ENCODE measurements around the gene COL20A1.

COL20A1 gene

DNA sequence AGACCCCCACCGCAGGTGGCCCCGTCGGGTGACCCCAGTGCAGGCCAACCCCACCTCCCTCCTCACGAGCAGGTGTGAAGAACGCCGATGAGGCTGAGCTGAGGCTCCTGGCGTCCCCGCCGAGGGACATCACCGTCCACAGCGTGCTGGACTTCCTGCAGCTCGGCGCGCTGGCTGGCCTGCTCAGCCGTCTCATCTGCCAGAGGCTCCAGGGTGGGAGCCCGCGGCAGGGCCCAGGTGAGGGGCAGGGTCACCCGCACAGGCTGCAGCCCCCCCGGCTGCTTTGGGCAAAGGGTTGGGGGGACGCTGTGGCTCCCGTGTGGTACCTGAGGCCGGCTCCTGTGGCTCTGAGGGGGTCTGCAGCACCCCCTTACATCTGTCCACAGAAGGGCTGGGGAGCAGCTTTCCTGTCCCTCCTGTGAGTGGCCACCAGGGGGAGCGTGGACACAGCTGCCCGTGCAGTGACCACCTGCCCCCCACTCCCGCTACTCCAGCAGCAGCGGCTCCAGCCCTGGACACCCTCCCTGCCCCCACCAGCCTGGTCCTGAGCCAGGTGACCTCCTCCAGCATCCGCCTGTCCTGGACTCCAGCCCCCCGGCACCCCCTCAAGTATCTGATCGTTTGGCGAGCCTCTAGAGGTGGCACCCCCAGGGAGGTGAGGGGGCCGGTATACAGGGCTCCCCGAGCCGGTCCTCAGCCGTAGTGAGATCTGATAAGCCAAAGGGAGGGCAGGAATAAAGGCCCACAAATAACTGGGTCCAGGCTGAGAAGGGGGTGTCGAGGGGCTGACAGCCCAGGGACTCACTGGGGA lies 16.5 kb downstream of the COL20A1 start:
- FAIRE-seq: no peak

DNA sequence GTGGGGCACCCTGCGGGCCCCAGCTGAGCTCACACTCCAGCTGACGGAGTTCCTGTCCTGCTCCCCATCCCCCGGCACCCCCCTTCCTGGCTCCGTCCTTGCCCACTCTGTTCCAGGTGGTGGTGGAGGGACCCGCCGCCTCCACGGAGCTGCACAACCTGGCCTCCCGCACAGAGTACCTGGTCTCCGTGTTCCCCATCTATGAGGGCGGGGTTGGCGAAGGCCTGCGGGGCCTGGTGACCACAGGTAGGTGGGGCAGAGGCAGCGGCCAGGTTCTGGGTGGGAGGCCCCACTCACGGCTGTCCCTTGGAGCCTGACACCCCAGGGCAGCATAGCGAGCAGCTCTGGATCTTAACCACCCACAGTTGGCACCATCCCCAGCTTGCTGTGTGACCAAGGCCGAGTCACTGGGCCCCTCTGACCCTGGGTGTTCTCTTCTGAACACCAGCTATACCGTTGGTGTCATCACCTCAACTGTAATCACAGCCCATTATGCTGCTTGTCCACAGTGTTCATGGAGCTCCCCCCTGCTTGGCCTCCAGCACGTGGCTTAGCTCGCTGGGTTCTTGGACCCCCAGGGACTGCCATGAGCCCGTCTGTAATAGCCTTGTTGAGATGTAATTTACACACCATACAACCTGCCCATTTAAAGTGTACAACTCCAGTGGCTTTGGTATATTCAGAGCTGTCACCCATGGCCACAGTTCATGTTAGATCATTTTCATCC lies 17.4 kb downstream of the COL20A1 start:
- no peak for FAIRE-seq

DNA sequence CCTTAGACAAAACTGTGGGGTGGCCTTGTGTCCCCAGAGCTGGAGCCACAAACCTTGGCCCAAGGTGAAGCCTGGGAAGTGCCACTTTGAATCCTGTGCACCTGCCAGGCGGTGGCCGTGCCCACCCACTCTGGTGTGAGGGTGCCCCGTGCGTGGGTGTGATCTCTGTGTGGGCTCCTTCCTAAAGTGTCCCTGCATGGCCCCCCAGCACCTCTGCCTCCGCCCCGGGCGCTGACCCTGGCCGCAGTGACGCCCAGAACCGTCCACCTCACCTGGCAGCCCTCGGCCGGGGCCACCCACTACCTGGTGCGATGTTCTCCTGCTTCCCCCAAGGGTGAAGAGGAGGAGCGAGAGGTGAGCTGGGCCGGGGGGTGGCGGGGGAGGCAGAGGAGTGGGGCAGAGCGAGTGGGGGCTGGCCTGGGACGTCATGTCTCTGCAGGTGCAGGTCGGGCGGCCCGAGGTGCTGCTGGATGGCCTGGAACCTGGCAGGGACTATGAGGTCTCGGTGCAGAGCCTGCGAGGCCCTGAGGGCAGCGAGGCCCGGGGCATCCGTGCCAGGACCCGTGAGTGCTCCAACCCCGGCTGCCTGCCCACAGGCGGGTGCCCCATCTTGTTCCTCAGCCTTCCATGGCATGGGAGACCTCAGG lies 18.3 kb downstream of the COL20A1 start:
- no peak for FAIRE-seq

DNA sequence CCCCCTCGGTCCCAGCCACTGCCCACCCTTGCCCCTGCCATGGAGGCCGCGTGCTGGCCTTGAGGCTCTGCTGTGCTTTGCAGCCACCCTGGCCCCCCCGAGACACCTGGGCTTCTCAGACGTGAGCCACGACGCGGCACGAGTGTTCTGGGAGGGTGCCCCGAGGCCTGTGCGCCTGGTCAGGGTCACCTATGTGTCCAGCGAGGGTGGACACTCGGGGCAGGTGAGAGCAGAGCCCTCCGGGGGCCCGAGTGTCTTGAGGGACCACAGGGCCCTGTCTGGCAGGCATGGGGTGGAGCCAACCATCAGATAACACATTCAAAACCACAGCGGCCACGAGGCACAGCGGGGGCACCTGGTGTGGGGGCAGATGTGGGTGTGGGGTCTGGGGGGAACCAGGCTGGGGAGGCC lies 18.9 kb downstream of the COL20A1 start:
- FAIRE-seq: no peak

DNA sequence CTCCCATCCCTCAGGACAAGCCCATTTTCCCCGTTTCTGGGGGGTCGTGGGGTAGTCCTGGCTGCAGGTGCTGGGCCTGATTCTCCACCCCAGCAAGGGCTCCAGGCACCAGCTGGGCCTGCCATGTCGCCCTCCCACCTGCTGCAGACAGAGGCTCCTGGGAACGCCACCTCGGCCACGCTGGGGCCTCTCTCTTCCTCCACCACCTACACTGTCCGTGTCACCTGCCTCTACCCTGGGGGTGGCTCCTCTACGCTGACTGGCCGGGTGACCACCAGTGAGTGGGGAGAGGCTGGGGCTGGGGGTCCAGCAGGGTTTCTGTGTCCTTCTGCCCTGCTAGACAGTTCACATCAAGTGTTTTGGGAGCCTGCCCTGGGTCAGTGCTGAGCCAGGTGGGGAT lies 19.3 kb downstream of the COL20A1 start:
- FAIRE-seq: no peak

DNA sequence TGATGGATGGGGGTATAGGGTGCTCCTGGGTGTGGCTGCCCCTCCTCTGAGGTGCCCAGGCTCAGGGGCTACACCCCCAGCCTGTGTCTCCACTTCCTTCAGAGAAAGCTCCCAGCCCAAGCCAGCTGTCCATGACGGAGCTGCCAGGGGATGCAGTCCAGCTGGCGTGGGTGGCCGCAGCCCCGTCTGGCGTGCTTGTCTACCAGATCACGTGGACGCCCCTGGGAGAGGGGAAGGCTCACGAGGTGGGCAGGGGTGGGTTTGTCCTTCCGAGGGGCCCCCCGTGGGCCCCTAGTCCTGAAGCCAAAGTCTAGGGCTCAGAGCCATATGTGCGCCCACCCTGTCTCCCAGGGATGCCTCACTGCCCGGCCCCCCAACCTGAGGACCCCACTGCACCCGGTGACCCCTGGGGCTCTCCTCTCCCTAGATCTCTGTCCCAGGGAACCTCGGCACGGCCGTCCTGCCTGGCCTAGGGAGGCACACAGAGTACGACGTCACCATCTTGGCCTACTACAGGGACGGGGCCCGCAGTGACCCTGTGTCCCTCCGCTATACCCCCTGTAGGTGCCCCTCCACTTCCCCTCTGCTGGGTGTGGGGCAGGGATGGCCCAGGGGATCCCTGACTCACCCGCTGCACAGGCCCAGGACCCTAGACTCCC lies 19.8 kb downstream of the COL20A1 start:
- no peak for FAIRE-seq

DNA sequence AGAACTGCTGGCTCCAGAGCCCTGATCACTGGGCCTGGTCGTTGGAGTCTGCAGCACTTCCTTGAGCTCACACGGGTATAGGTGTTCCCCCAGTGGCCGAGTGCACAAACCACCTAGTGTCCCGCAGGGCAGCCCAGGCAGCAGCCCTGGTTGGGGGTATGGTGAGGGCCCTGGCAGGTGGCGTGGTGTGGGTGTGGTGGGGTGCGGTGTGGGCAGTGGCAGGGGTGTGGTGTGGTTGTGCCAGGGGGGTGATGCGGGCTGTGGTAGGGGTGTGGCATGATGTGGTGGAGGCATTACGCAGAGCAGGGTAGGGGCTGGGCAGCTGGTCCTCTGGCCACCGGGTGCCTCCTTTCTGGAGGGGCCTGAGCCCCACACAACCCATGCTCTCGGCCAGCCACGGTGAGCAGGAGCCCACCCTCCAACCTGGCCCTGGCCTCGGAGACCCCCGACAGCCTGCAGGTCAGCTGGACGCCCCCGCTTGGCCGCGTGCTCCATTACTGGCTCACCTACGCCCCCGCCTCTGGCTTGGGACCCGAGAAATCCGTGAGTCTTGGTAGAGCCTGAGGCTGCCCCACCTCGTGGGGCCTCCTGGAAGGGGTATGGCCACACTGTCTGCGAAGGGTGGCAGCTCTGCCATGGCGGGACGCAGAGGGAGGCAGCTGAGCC lies 20.5 kb downstream of the COL20A1 start:
- no peak for FAIRE-seq

DNA sequence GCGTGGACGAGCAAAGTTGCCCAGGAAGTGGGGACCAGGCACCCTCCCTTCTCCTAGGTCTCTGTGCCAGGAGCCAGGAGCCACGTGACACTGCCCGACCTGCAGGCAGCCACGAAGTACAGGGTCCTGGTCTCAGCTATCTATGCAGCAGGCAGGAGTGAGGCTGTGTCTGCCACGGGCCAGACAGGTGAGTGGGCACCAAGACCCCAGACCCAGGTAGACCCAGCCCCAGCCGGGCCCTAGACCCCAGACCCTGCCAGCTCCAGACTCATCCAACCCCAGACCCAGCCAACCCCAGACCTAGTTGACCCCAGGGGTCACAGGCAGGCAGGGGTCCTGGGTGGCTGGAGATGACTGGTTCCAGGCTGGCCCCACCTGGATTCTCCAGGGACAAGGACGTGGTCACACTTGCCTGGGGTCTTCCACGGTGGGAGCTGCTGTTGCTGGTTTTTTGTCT lies 21.1 kb downstream of the COL20A1 start:
- FAIRE-seq: no peak

DNA sequence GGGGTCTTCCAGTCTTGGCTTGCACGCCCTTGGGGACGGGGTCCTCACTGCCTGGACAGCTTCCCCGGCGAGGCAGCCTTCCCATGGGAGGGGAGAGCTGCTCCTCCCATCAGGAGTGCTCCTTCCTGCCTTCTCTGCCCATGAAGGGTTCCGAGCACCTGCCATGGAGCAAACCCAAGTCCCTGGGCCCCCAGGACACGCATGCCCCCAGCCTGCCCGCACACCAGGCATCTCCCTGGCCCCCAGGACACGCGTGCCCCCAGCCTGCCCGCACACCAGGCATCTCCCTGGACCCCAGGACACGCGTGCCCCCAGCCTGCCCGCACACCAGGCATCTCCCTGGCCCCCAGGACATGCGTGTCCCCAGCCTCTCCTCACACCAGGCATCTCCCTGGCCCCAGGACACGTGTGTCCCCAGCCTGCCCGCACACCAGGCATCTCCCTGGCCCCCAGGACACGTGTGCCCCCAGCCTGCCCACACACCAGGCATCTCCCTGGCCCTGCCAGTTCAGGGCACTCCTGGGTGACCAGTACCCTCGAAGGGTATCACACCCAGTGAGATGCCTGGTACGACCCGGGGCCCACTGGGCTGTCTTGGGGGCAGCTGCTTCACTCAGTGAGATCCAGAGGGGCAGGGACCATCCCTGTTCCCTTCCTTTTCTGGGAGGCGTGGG lies 21.7 kb downstream of the COL20A1 start:
- FAIRE-seq: no peak

DNA sequence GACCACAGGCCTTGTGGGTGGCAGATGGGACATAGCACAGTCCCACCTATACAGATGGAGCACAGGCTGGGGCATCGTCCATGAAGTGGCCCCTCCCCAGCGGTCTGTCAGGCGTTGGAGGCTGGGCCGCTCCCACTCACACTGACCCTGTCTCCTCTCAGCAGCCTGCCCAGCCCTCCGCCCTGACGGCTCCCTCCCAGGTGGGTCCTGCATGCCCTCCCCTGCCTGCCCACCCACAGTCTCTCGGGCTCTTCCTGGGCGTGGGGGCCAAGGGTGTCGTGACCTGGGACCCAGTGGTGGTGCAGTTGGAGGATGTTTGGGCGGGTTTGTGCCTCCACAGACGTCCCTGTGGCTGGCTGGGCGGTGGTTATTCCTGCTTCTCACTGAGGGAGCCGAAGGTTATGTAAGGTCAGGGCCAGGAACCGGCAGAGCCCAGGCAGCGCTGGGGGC lies 22.3 kb downstream of the COL20A1 start:
- FAIRE-seq: no peak

DNA sequence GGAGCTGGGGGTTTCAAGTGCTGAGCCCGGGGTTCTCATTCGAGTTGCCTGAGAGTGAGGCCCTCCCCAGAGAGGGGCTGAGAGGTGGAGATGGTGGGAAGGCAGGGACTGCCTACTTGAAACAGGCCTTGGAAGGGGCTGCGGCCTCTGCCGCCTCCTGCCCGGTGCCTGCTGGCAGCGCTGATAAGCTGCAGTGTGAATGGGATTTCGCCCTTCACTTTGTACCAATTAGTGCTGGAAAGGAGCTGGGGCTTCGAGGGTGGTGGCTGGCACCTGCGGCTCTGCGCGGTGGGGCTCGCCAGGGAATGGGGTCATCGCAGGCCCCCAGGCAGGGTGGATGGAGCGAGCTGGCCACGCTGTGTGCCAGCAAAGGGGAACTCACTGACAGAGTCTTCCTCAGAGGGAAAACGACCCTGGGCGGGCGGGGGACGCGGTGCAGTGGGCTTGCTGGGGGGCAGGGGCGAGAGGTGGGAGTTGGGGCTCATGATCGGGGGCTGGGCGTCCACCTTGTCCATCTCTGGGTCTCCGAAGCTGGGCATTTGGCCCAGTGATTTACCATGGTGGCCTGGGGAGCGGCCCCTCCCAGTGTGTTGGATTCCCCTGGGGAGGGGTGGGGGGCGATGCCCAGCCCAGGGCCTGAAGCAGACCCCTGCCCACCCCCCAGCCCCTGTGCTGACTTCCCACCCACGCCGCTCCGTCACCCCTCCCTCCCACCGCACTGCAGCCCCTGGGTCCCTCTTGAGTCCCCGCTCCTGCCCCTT lies 22.9 kb downstream of the COL20A1 start:
- no peak for FAIRE-seq

DNA sequence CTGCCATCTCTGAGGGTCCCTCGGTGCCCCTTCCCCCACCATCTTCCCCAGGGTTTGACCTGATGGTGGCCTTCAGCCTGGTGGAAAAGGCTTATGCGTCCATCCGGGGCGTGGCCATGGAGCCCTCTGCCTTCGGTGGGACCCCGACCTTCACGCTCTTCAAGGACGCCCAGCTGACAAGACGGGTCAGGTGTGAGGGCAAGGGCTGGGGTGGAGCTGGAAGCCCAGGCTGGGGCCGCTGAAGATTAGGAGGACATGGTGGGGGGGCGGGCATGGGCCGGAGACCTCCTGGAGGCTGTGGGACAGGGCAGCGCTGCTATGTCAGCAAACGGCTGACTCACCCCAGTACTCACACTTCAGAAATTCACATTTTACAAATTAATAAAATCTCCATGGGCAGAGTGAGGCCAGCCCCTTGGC lies 23.5 kb downstream of the COL20A1 start:
- no peak for FAIRE-seq

DNA sequence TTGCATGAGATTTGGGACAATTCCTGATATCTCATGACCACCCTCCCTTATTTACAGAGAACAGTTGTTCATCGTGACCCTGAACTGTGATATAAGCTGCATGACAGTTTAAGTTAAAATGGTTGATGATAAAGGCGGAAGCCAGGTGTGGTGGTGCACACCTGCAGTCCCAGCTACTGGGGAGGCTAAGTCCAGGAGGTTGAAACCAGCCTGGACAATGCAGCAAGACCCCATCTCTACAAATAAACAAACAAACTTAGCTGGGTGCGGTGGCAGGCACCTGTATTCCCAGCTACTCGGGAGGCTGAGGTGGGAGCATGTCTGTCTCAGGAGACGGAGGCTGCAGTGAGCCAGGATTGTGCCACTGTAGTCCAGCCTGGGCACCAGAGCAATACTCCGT lies 24.1 kb downstream of the COL20A1 start:
- FAIRE-seq: no peak

DNA sequence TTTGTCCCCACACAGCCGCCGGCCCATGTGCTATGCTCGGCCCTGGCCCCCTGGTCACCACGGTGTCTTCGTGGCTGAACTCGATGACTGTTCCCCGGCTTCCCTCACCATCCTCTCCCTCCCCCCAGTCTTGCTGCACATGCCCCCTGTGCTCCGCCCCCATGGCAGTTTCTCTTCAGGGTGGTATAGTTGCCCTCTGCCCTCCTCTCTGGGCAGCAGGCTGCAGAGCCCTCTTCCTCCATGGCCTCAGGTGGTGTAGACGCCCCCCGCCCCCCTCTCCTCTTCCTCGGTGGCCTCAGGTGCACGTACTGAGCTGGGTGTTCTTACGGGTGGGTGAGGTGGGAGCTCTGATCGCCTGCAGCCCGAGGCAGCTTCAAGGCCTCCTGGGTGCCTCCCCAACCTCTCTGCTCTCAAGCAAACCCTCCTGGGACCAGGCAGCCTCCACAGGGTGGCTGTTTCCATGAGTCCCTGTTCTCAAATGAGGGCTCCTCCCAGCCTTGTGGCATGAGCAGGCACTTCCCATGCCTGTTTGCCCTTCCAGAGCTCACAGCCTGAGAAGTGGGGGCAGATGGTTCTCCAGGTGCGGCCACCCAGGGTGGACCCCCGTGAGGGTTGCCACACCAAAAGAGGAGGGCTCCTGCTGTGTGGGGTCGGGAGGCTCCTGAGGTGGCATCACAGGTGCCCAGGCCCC lies 24.8 kb downstream of the COL20A1 start:
- no peak for FAIRE-seq

DNA sequence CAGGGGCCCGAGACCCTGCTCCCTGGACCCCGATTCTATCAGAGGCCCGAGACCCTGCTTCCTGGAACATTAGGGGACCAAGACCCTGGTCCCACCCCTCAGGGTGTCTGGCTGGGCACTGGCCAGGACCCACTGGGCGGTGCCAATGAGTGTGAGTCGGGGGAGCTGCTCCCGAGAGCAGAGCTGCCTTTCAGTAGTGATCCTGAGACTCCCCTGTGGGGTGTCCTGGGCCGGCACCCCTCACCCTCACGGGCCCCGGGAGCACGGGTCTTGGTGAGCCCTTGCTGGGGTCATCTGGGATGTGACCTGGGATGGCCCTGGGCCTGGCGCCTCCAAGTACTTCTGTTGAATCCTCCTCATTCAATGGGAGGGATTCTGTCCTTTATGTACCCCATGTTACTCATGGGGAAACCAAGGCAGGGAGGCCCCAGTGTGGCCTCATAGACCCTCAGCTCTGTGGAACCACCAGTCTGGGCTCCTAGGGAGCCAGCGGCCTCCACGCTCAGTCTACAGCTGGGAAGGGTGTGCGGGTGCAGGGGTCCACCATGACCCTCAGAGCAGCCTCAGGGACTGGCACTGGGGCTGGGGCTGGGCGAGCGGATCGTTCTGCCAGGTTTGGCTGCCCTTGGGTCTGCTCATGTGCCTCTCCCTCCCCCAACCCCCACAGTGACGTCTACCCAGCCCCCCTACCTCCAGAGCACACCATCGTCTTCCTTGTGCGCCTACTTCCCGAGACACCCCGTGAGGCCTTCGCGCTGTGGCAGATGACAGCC lies 25.6 kb downstream of the COL20A1 start:
- FAIRE-seq: no peak

DNA sequence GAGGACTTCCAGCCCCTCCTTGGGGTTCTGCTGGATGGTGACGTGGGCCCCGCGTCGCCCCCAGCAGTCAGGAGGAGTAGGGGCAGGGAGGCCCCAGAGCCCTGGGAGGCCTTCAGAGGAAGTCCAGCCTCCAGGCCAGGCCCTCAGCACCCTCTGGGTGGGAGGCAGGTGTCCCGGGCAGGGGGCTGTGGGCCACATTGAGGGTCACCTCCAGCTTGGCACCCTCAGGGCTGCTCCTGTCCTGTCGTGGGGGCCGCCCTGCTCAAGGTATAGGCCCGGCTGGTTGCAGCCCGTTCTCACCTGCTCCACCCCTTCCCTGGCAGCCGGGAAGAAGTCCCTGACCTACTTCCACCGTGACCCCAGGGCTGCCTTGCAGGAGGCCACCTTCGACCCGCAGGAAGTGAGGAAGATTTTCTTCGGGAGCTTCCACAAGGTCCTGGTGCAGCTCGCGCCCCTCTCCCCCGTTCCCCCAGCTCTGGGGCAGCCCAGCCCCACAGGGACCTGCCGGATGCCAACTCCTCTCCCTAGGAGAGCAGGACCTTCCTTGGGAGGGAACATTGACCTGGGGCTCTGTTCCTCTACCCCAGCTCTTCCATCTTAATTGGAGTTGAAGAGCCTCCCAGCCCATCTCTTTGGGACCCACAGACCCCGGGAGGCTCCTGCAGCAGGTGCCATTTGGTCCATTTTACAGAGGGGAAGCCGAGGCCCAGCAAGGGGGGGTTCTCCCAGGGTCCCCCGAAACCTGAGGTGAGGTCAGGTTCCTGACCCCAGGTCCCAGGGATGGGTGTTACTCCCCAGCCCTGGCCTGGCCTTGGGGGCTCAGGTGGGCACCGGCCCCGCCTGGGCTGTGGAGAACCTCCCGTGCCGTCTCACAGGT lies 26.4 kb downstream of the COL20A1 start:
- no peak for FAIRE-seq

DNA sequence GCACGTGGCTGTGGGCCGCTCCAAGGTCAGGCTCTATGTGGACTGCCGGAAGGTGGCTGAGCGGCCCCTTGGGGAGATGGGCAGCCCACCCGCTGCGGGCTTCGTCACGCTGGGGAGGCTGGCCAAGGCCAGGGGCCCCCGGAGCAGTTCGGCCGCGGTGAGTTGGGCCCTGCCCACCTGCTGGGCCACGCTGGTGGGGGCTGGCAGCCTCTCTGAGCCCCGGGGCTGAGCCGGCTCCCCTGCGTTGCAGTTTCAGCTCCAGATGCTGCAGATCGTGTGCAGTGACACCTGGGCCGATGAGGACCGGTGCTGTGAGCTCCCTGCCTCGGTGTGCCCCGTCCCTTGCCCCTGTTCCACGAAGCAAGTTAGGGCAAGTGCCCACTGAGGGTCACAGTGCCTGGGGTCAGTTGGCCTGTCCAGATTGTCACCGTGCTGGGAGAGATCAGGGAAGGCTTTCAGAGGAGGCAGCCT lies 27.1 kb downstream of the COL20A1 start:
- no peak for FAIRE-seq

DNA sequence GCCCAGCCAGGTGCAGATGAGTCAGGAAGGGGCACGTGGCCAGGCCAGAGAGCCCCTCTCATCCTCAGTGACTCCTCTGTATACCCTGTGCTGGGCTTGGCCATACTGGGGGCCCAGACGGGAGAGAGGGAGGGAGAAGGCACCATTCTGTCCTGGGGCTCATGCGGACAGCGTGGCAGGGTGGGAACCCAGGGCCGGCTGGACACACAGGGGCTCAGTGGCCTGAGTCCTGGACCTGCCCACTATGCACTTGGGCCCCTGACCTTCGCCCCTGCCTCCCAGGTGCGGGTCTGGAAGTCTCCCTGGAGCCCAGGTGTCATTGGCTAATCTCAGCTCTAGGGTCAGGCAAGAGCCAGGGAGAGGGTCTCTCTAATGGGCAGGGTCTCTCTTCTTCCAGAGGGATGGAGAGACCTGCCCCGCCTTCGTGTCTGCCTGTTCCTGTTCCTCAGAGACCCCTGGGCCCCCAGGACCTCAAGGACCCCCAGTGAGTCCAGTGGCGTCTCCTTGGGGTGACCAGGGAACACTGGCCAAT lies 27.7 kb downstream of the COL20A1 start:
- FAIRE-seq: no peak

Measured in endometrium (tissue), 2 donors.